Heart left ventricle (tissue), 16 donors: Measurements from ENCODE around the gene NOTUM. TPM values are rescaled to one million over a fixed set of nuclear protein-coding genes. Genes with fewer than 3 reads are reported as not detected.

Experiments
- ATAC-seq, 4 donors: fragments of 200-7000 bp; cut with Tn5 transposase; one replicate each; pipeline ENCODE4 v1.9.1; 2020 to 2022; ENCODE audit warnings: moderate library complexity in 4 of 4, mild to moderate bottlenecking in 3 of 4, moderate number of reproducible peaks in 1 of 4
- DNase-seq, 5 donors: peaks; one replicate each; pipeline ENCODE4 v3.0.0-alpha.2; 2020
- H3K27ac ChIP-seq, 12 donors: fragments of 200-600 bp; sonication (generic) in 4 of 12; one replicate each; pipeline versions ENCODE4 v1.5.0 to v1.8.0; 2016 to 2022; ENCODE audit warnings: mild to moderate bottlenecking in 2 of 12
- H3K27me3 ChIP-seq, 9 donors: fragments of 200-600 bp; sonication (generic) in 2 of 9; one replicate each; pipeline versions ENCODE4 v1.5.1 to v1.8.0; 2016 to 2022; ENCODE audit warnings: mild to moderate bottlenecking in 3 of 9
- H3K36me3 ChIP-seq, 9 donors: fragments of 200-600 bp; sonication (generic) in 2 of 9; one replicate each; pipeline versions ENCODE4 v1.5.0 to v1.8.0; 2018 to 2022; ENCODE audit warnings: mild to moderate bottlenecking in 2 of 9
- H3K4me1 ChIP-seq, 12 donors: fragments of 200-600 bp; sonication (generic) in 4 of 12; one replicate each; pipeline versions ENCODE4 v1.5.0 to v1.8.0; 2016 to 2022; ENCODE audit warnings: mild to moderate bottlenecking in 3 of 12
- H3K4me3 ChIP-seq, 12 donors: fragments of 200-600 bp; sonication (generic) in 4 of 12; one replicate each; pipeline versions ENCODE4 v1.5.0 to v1.8.0; 2017 to 2022; ENCODE audit warnings: mild to moderate bottlenecking in 9 of 12, moderate library complexity in 4 of 12
- H3K9me3 ChIP-seq, 12 donors: fragments of 200-600 bp; sonication (generic) in 4 of 12; one replicate each; pipeline versions ENCODE4 v1.5.0 to v1.8.0; 2016 to 2022; ENCODE audit warnings: mild to moderate bottlenecking in 1 of 12
- CTCF ChIP-seq, 12 donors: fragments of 200-600 bp; sonication (generic) in 4 of 12; IDR thresholded peaks; one replicate each; pipeline versions ENCODE4 v1.5.0 to v1.8.0; 2018 to 2022; ENCODE audit warnings: antibody characterized with exemption in 12 of 12, mild to moderate bottlenecking in 5 of 12
- POLR2A ChIP-seq, 2 donors: fragments of 450-650 bp; IDR thresholded peaks; one replicate each; pipeline ENCODE4 v1.6.1; 2017; ENCODE audit warnings: antibody characterized with exemption in 2 of 2, mild to moderate bottlenecking in 2 of 2, moderate library complexity in 2 of 2
- WGBS, 4 donors: extraction: QIAGEN DNeasy Blood & Tissue Kit in 2 of 4; methylation state at CpG; one replicate each; pipeline versions ENCODE4 v1.1.5 to v1.1.7; 2013 to 2018; 5-methylcytosine and 5-hydroxymethylcytosine counted together
- intact Hi-C, 10 donors: fragments of 100-400 bp; cut with DNase I; formaldehyde crosslinking; loops; one replicate each; pipeline versions ENCODE4 v1.11.1 to v1.14.2; 2022
- polyA plus RNA-seq, 2 donors: library from polyadenylated mRNA; stranded (reverse); fragments of 200-250 nt; gene quantifications; one replicate each; pipeline ENCODE4 v1.2.3, GENCODE V29; 2013
- total RNA-seq, 9 donors: library from RNA; depleted of rRNA in 2 of 9; stranded (reverse); fragments of >200 nt in 2 of 9; fragmentation: NEBNext Ultra II Directional in 3 of 9; extraction: Animal tissue kit (Norgen Biotek cat#: 25700) in 3 of 9; gene quantifications; one replicate each; pipeline versions ENCODE4 v1.1.0 to v1.2.4, GENCODE V29; 2016 to 2023
- donor health status: ischemic (EF 13 %, LVEDD 7.1; RV severe dilation, severe dysfunction).
- donor health status: healthy with polysubstance abuse.
- donor health status: DM: no; HTN: yes; CAD: no.
- donor health status: DM: no; HTN: no; CAD: no.
- donor health status: ischemic (EF 25% LVEDD 6.9; RV normal size, moderate dysfunction).
- donor health status: ischemic (EF 25% LVEDD 5.7; RV mildly dilated, moderate dysfunction).
- donor health status: healthy.
- donor health status: DM: yes; HTN: yes; CAD: no.
- donor health status: ischemic (EF 35%, LVEDD 5.7; RV mildly dilated, moderate dysfunction).
- donor health status: nonischemic (EF 11% LVEDD 7.7; RV severe dilation, severe dysfunction).
- donor health status: DM: yes; HTN: yes; CAD: no.
- donor health status: PGD.
- donor health status: ischemic (EF 29% LVEDD 5.4; RV normal size, mild dysfunction).
- donor health status: nonischemic (EF 23%, LVEDD 6.1; RV moderate dilation, normal function).

The NOTUM gene
- total and polyA plus RNA-seq, 11 donors: 0.25 to 1.6 (median 0.56) TPM; not detected in 3

- intact Hi-C loops: no loop called here
- peak; percentile 72 to 92 (median 81) for DNase-seq
- Histone ChIP-seq H3K36me3 (peaks cover 0 to 70% (median 56%) of the 10 kb centered on the region in 9 donors), H3K9me3 (no peaks in the 10 kb centered on the region), H3K4me1 (peaks cover 0 to 65% (median 24%) of the 10 kb centered on the region in 12 donors), H3K27ac (peak within 1 kb of the TSS in 11 of 12 donors; percentile 16 to 80 (median 67)), H3K27me3 (no peaks in the 10 kb centered on the region), H3K4me3 (peak within 1 kb of the TSS; percentile 58 to 94 (median 72))
- 1 to 2% (median 1%) methylated on average over 44 to 94 of the region's 94 CpGs for WGBS, 4 donors
- peak; percentile 55 to 86 (median 82) for ATAC-seq
- TF ChIP-seq CTCF (IDR thresholded peaks at IDR 0.05) (peak in 1 of 12 donors; percentile 18), POLR2A (IDR thresholded peaks at IDR 0.05) (peak in 1 of 2 donors; percentile 77)
Observed at GRCh38 chr17:81917565-81918332, 43.2 kb downstream of the NOTUM start, which contains the start of gene SIRT7. Gene SIRT7 (minus strand): TSS chr17:81918176. CDS start chr17:81918131, 45 bp downstream.

DNA sequence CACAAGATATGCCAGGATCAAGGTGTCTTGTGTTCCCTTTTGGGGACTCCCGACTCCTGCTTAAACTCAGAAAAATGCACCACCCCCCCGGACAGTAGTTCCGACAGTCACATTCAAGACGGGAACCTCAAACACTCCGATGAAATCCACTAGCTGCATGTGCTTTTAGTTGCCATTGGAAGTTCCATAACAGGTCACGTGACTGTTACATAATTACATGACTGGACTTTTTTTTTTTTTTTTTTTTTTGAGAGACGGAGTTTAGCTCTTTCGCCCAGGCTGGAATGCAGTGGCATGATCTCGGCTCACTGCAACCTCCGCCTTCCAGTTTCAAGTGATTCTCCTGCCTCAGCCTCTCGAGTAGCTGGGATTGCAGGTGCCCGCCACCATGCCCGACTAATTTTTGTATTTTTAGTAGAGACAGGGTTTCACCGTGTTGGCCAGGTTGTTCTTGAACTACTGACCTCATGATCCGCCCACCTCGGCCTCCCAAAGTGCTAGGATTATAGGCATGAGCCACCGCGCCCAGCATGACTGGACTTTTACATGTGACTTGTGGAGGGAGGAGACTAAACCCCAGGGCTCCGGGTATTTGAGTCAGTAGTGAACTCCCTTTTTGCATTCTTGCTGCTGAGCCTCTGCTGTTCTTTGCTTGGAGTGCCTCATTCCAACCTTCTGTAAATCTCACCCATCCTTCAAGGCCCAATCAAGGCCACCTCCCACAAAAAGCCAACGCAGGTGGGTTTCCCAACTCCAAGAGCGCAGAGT, 44.6 kb downstream of the NOTUM start:
- no peak for TF ChIP-seq POLR2A (IDR thresholded peaks at IDR 0.05)
- intact Hi-C loops: no loop called here
- ATAC-seq (no peak), DNase-seq (no peak)
- Histone ChIP-seq H3K27ac (no peak overlapping the region), H3K4me1 (peaks cover 0 to 60% (median 23%) of the 10 kb centered on the region in 12 donors), H3K9me3 (no peaks in the 10 kb centered on the region), H3K4me3 (peak overlapping the region in 7 of 12 donors; percentile 58 to 94 (median 84)), H3K36me3 (peaks cover 0 to 67% (median 52%) of the 10 kb centered on the region in 9 donors), H3K27me3 (no peaks in the 10 kb centered on the region)
- WGBS, 4 donors: 79 to 85% (median 82%) methylated on average over 21 of the region's 21 CpGs

- H3K36me3 ChIP-seq: peaks cover 0 to 56% (median 46%) of the 10 kb centered on the region in 9 donors
- no peaks in the 10 kb centered on the region for H3K27me3 ChIP-seq
- H3K9me3 ChIP-seq: no peaks in the 10 kb centered on the region
- H3K27ac ChIP-seq: no peak overlapping the region
- WGBS, 4 donors: 87 to 93% (median 92%) methylated on average over 10 to 12 of the region's 12 CpGs
- intact Hi-C loops: no loop called here
- DNase-seq (no peak), ATAC-seq (no peak)
- H3K4me3 ChIP-seq: no peak overlapping the region
- no peak for TF ChIP-seq CTCF (IDR thresholded peaks at IDR 0.05)
- no peak for TF ChIP-seq POLR2A (IDR thresholded peaks at IDR 0.05)
- peaks cover 4 to 53% (median 25%) of the 10 kb centered on the region in 12 donors for H3K4me1 ChIP-seq
Observed at GRCh38 chr17:81915331-81915730, 45.7 kb downstream of the NOTUM start.

DNA sequence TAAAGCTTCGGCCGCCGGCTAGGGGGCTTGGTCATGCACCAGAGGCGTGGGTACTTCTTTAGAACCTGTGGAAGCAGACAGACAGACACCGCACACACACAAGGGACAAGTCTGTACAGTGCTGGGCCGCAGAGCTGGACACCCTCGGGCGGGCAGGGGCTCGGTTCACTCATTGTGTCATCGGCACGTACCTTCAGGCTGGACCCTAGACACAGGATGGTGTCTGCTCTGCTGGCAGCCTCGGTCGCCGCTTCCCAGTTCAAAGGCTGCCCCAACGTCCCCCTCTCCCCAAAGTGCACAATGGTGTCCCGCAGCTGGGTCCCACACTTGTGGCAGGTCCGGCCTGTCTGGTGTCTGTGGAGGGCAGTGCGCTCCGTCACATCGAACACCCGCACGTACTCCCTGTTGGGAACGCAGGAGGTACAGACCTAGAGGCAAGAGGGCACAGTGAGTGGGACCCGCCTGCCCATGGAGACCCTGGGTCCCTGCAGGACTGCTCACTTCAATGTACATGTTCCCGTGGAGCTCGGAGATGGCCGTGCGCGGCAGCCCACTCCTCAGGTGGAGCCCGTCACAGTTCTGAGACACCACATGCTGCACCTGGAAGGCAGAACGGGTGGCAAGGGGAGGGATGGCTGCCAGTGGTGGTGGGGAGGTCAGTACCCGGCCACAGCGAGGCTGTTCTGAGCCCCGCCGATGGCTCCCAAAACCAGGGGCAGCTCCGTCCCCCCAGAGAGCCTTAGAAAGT, 46.7 kb downstream of the NOTUM start:
- H3K4me1 ChIP-seq: peaks cover 5 to 56% (median 33%) of the 10 kb centered on the region in 12 donors
- no peaks in the 10 kb centered on the region for H3K9me3 ChIP-seq
- no peak for DNase-seq
- H3K27ac ChIP-seq: no peak overlapping the region
- H3K27me3 ChIP-seq: no peaks in the 10 kb centered on the region
- ATAC-seq: no peak
- TF ChIP-seq CTCF (IDR thresholded peaks at IDR 0.05) (no peak), POLR2A (IDR thresholded peaks at IDR 0.05) (no peak)
- intact Hi-C loops: no loop called here
- WGBS, 4 donors: 95 to 100% (median 97%) methylated on average over 3 to 36 of the region's 36 CpGs
- H3K36me3 ChIP-seq: peaks cover 0 to 48% (median 36%) of the 10 kb centered on the region in 9 donors
- no peak overlapping the region for H3K4me3 ChIP-seq
